Inferior parietal cortex (tissue), 1 donor: ENCODE results near the gene PEA15.

Source experiments
- DNase-seq: peaks from one replicate; pipeline ENCODE4 v3.0.0-alpha.2; 2016; ENCODE audit errors: extremely low spot score

The PEA15 gene

DNA sequence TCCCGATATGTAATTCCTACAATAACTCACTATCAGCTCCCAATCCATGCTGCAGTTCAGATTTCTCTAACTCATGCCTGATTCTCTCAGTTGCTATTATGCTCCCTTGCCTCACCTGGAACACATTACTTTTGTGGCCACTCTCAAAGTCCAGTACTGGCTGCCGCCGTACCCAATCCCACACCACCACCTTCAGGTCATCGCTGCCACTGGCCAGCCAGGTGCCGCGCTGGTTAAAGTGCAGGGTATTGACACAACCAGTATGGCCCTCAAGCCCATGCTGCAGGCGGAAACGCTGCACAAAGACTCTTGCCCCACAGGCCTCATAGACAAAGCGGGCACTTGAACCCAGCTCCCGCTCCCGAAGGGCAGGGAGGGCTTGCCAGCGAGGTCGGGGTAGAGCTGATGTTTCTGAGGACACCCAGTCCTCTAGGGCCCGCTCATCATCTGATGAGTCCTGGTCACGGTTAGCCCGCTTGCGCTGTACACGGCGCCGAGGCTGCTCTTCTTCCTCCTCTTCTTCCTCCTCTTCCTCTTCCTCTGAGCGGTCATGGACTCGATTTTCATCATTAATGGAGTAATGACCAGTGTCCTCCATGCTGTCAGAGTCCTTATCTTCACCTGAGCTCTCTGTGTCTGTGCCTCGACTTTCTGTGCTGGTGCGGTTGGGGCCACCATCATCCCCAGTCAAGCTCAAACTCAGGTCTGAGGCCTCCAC is 34.6 kb downstream of the PEA15 start:
- DNase-seq, result no peak

DNA sequence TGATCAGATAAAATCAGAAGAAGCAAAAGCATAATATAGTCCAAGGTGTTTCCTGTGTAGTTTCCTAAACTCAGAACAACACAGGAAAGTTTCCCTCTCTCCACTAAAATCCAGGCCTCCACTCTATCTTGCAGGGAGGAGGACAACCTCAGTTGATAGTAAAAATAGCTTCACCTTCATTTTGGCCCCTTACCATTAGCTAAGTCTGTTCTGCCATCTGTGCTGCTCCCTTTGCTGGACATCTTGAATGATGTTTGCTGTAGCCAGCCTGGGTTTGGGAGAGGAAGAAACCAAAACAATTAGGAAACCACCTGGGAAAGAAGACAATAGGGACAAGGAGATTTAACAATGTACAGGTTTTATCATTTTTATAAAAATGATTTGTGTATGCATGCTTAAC is 38.6 kb downstream of the PEA15 start:
- no peak for DNase-seq

DNA sequence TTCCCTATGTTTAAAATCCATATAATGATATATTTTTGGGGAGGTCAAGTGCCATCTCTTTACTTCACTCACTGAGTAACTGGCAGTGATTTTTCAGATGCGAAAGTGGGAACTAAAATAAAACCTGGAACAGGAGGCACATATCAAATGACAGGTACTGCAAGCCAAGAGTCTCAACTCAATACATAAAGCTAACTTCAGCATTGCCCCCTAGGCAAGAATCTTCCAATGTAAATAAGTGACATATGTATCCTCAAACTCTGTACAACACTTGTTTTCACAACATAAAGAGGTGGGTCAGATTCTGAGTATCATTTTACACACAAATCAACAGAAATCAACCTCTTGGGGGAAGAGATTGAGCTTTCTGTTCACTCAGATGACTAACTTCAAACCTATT is 39.0 kb downstream of the PEA15 start:
- no peak for DNase-seq

DNA sequence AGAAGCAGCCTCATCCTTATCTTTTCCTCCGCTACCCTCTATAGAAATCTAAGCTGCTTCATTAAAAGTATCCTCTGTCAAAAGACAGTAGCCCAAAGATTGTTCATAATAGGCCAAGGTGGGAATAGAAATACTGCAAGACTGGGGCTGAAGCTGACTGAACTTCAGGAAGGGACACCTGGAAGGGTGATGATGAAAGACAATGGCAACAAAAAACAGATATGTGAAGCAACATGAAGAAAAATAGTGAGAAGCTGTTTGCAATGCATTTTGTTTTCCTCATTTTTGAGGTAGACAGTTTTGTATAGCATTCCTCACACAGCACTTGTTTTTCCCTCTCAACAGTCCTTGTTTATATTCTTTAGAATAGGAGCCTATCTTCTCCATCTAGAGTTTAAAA is 40.2 kb downstream of the PEA15 start:
- DNase-seq, result no peak

DNA sequence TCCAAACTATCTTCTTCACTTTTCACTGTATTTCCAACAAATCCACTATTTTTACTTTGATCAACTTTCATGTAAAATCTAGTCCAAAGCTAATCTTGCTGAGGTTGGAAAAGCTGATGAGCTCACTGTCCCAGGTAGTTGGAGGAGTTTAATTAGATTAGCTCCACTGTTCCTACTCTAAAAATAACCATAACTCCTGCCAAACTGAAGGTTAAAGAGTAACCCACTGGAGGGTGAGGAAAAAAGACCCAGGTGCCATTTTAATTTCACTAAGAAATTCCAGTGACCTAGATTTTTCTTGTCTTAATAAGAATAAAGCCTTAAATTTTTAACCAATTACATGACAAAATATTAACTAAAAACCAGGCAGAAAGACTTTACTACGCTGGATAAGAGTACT is 41.9 kb downstream of the PEA15 start:
- no peak for DNase-seq

DNA sequence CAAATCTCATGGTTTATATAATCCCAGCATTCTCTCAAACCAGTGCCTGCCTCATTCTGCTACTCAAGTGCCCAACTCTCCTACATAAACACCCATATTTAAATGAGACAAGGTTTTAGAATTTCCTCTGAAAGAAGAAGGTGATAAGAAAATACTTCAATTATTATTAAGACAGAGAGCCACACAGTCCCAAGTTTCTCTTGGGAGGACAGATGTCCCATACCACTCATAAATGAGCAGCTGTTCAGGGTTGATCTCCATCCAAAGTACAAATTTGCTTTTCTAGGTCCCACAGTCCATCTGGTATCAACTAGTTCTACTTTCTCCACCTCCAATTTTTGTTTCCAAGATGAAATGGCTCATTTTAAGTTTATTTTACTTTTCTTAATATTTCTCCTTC is 45.8 kb downstream of the PEA15 start:
- DNase-seq, result peak; percentile 61

DNA sequence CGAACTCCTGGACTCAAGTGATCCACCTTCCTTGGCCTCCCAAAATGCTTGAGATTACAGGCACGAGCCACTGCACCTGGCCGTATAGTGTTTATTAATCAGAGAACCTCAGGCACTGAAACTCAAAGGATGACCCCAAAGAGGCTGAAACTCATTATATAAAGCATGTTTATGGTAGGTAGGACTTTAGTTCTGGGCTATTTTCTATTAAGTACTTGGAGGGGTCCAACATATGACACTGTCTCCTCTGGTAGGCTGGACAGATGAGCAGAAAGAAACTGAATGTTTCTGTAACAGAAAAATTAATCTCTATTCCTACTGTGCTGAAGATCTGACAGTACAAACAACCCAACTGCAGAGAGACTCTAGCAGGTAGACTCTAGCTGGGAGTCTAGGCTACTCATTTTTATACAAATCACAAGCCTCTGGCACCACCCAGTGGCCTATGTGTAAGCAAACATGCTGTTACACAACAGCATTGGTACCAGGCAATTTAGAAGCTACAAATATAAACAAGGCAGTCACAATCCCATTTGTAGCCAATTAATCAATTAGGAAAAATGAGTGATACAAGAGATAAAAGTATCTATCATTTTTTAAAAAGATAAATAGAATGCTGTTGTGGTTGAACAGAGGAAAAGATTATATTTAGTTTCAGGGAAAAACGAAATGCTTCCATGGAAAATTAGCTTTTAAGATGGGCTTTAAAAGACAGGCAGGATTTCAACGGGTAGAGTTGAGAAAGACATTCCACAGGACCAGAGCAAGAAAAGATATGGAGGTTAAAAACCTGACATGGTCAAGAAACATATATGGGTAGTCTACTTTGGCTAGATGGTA is 46.7 kb downstream of the PEA15 start:
- peak; percentile 93 for DNase-seq

DNA sequence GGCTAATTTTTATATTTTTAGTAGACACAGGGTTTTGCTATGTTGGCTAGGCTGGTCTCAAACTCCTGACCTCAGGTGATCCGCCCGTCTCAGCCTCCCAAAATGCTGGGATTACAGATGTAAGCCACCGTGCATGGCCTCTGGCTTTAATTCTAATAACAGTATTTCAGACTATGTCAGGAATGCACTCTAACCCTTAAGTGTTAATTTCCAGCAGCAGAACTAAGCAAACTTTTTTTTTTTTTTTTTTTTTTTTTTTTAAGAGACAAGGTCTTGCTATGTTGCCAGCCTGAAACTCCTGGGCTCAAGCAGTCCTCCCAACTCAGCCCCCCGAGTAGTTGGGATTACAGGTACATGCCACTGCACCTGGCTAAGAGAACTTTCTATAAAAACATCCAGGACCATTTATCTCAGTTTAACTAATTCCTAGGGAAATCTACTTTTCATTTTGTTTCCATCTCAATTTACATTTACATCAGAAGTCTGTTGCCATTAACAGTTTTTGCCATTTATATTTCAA is 50.7 kb downstream of the PEA15 start:
- DNase-seq, result no peak

DNA sequence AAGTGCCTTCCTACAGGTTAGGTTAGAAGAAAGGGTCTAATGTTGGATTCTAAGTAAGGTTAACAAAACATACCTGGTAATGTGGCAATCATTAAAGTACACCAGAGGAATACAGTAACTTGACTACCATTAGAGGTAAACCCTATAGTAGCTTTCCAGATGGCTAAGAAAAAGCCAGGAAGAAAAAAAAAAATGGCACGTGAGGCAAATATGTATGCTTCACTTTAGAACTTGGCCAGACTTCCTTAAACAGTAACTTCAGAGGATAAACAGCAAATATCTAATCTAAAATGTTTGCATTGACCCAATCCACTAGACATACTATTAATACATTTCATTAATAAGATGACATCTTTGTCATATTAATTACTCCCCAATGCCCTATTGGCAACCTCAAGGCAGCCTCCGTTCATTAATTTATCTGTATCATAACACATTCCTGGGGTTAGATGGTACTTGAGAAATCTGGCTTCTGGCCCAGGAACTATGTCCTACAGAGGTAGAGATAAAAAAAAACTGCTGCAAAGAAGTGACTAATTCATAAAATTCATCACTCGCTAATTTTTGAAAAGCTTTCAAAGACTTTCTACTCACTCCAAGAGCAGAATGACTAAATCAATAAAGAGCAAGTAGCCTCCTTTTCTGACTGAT is 51.3 kb downstream of the PEA15 start:
- no peak for DNase-seq

DNA sequence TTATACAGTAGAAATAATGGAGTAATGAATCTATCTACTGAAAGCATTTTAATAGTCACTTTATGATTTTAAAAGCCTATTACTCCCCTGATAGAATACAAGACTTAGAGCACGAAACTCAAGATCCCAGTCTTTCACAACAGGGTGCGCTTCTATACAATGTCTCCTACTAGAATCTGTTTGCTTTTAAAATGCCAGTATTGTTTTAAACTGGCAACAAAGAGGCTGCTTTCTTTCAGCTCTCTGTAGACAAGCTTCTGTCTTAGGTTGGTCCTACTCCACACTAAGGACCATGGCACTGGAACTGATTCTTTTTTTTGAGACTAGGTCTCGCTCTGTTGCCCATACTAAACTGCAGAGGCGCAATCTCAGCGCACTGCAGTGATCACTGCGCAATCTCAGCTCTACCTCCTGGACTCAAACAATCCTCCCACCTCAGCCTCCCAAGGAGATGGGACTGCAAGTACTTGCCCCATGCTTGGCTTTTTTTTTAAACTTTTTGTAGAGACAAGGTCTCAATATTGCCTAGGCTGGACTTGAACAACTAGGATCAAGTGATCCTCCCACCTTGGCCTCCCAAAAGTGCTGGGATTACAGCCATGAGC is 52.3 kb downstream of the PEA15 start:
- no peak for DNase-seq

DNA sequence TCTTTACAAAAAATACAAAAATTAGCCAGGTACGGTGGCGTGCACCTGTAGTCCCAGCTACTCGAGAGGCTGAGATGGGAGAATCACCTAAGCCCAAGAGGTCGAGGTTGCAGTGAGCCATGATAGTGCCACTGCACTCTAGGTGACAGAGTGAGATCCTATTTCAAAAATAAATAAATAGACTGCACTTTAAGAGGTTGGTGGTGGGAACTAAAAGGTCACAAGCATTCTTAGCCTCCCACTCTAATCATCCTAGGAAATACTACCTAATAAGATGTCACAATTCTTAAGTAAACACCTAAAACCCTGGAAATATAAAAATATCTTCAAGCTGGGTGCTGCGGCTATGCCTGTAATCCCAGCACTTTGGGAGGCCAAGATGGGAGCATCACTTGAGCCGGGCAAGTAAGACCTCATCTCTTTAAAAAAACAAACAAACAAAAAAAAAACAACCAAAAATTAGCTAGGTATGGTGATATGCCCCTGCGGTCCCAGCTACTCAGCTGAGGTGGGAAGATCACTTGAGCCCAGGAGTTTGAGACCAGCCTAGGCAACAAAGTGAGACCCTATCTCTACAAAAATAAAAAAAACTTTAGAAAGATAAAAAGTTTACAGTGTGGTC is 53.1 kb downstream of the PEA15 start:
- no peak for DNase-seq

DNA sequence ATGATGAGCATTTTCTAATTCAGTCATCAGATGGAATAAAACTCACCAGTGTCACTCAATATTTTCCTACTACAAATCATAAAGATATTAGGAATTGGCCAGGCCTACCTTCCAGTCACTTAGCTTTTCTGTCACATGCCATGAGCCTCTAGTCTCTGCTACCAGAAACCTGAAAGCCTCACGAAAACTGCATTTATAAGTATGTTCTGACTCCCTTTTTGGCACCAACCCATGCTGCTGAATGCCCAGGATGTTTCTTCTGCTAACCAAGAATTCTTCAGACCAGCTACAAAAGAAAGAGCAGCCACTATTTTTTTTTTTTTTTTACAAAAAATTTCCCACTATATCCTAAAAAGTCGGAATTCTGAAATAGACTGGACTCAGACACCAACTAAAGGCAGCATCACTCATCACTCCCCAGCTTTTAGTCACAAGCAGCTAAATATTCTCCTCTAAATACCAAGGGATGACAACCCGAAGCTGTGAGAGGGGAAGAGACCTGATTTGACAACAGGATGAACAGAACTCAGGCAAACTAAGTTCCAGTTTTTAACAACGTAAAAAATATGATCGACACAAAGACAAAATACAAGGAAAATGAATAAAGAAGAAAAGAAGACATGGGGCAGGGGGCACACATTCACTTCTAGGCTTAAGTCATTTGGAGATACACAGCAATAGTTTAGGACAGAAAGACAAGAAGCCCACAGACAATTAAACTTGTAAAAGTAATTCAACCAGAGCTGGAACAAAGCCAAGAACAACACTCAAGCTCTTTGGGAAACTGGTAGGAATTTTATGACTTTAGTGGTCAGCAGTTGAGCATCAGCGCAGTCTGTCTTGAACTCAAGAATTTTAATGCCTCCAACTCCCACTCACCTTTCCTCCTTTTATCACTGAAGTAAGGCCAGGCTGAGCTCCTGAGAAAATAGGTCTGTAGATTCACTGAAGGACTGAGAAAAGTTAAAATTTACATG is 55.5 kb downstream of the PEA15 start:
- no peak for DNase-seq

DNA sequence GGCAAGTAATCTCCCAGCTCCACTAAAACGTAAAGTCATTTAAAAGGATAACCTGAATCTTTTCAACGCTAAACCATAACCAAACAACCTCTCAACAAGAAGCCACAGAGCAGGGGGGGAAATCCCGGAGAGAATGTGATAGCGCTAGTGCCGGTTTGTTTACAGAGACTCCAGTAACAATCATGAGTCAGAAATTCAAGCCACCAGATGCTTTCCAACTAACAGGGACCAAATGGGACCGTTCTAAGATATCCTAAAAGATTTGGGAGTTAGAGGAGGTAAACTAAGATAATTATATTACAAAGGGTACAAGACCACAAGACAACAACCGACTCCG is 56.3 kb downstream of the PEA15 start:
- peak; percentile 54 for DNase-seq

DNA sequence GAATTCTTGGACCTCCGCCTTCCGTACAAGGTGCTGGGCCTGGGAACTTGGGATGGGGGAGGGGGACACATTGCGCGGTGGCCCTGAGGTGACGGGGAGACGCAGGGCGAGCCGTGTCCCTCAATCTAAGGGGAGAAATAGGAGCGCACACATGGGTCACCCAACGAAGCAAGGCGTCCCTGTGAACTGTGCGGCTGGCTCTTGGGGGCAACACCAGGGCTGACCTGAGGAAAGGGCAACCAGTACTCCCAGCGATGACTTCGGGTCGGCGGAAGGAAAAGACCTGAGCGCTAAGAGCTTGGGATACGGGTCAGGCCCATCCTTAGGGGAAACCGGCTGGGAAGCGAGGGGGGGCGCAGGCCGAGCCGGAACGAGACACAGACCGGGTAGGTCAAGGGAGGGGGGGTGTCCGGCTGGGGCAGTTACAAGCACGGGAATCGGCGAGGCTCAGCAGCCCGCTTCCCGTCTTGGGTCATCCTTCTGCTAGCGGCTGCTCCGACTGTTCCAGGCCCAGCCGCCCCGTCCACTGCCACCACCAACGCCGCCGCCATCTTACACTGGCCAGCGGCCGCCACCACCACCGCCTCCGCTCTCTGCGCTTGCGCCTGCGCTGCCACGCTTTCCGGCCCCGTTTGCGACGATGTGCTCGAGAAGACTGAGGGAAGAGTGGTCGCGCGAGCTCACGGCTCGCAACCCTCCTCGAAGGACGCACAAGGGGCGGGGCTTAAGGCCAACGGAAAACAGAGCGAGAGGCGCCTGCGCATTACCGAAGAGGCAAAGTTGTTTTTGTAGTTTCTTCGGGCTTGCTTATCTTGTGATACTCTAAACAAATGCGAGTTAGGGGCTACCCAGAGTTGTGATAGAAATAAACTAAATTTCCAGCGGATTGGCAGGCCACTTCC is 57.0 kb downstream of the PEA15 start, which contains the start of gene DCAF8:
Gene DCAF8, minus strand, starts transcription at position 657 of the 902 bp plus-strand sequence. CDS start 18,541 bp downstream, outside the sequence.
- peak; percentile 99 for DNase-seq

DNA sequence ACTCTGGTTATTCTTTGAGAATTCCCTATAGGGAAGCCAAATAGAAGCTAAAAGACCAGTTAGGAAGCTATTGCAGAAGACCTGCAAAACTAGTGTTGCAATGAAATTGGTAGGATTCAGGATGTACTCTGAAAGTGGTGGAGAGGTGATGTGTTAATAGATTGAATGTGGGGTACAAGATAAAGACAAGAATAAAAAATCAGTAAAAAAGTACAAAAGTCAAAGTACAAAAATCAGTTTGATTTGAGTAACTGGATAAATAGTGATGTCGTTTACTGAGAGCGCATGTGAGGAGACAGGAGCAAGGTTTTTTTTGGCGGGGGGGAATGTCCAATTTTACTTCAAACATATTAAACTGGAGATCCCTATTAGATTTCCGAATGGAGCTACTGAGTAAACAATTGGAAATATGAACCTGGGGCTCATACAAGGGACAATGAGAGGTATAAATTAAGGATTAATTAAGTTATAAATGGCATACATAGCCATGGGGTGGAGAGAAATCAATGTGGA is 59.7 kb downstream of the PEA15 start:
- DNase-seq, result no peak
